Measurements from ENCODE around the gene JMJD7. TPM values are rescaled to one million over a fixed set of nuclear protein-coding genes. Genes with fewer than 3 reads are reported as not detected.

Gene JMJD7
- total RNA-seq, 1 donor: 1.4 TPM

DNA sequence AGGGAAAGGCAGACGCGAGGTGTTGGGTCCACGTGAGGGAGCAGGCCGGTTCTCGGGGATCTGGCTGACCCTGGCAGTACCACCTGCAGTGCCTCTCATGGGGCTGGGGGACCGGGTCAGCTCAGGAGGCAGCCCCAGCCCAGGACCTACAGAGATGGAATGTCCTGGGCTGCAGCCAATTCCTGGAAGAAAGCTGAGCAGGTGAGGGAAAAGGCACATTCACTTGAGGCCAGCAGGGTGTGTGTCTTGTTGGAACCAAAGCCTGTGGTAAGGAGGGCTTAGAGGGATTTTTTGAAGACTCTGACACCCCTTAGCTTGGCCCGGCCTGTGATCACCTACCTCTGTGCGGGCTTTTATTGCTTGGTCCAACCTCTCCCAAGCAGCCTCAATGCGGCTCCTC lies 26.6 kb downstream of the JMJD7 start:
- no peaks in the 10 kb centered on the region for H3K36me3 ChIP-seq (ENCODE audit: insufficient read depth, low read length)
- H4K20me1 ChIP-seq (ENCODE audit: insufficient read depth, low read length): no peaks in the 10 kb centered on the region
- no peak overlapping the region for H2AFZ ChIP-seq (ENCODE audit: low read length)
- TF ChIP-seq, protein P1, sequence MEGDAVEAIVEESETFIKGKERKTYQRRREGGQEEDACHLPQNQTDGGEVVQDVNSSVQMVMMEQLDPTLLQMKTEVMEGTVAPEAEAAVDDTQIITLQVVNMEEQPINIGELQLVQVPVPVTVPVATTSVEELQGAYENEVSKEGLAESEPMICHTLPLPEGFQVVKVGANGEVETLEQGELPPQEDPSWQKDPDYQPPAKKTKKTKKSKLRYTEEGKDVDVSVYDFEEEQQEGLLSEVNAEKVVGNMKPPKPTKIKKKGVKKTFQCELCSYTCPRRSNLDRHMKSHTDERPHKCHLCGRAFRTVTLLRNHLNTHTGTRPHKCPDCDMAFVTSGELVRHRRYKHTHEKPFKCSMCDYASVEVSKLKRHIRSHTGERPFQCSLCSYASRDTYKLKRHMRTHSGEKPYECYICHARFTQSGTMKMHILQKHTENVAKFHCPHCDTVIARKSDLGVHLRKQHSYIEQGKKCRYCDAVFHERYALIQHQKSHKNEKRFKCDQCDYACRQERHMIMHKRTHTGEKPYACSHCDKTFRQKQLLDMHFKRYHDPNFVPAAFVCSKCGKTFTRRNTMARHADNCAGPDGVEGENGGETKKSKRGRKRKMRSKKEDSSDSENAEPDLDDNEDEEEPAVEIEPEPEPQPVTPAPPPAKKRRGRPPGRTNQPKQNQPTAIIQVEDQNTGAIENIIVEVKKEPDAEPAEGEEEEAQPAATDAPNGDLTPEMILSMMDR (IDR thresholded peaks at IDR 0.05; ENCODE audit: extremely low read depth, low read depth, low read length): no peak
- DNase-seq (ENCODE audit: insufficient read length, low spot score, missing footprints): no peak
- H3K9me3 ChIP-seq (ENCODE audit: low read depth, low read length): no peaks in the 10 kb centered on the region
- no peak overlapping the region for H3K27ac ChIP-seq (ENCODE audit: low read depth, low read length)
- H3K4me3 ChIP-seq (ENCODE audit: insufficient read depth, low read length): no peak overlapping the region
- H3K27me3 ChIP-seq (ENCODE audit: insufficient read depth, low read length): peaks cover 24% of the 10 kb centered on the region
- no peaks in the 10 kb centered on the region for H3K4me1 ChIP-seq (ENCODE audit: insufficient read depth, low read length)
- H3K79me2 ChIP-seq (ENCODE audit: insufficient read depth, low read length): no peaks in the 10 kb centered on the region
- H3K4me2 ChIP-seq (ENCODE audit: insufficient read depth, low read length): no peak overlapping the region

DNA sequence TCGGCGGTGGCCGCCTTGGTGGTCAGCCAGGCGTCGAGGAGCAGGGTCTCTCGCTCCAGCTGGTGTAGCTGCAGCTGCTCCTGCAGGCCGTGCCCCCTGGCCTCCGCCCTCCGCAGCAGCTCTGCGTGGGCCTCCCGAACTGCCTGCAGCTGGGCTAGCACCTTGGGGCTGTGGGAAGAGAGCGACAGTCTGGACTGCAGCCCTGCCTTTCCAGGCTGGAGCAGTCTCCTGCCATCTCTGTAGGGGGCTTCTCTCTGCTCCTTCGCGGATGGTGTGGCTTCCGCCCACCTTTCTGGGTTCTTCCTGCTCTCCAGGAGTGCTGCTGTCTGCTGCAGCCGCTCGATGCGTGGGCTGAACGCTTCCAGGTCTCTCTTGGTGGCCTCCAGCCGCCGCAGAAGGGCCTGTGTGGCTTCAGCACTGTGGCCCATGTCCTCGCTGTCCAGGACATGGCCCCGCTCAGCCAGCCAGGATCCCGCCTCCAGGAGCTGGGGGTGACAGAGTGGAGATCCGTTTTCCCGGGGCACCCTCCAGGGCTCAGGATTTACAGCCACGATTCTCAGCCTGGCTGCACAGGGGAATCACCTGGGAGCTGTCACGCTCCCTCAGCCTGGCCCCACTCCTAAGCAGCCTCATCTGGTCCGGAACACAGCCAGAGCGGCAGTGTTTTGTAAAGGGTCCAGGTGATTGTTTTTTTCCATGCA lies 27.5 kb downstream of the JMJD7 start:
- Histone ChIP-seq H3K36me3 (ENCODE audit: insufficient read depth, low read length) (no peaks in the 10 kb centered on the region), H3K4me2 (ENCODE audit: insufficient read depth, low read length) (no peak overlapping the region), H2AFZ (ENCODE audit: low read length) (no peak overlapping the region), H3K27me3 (ENCODE audit: insufficient read depth, low read length) (peaks cover 24% of the 10 kb centered on the region), H3K27ac (ENCODE audit: low read depth, low read length) (no peak overlapping the region), H3K9me3 (ENCODE audit: low read depth, low read length) (no peaks in the 10 kb centered on the region), H3K79me2 (ENCODE audit: insufficient read depth, low read length) (no peaks in the 10 kb centered on the region), H3K4me3 (ENCODE audit: insufficient read depth, low read length) (no peak overlapping the region), H3K4me1 (ENCODE audit: insufficient read depth, low read length) (no peaks in the 10 kb centered on the region), H4K20me1 (ENCODE audit: insufficient read depth, low read length) (no peaks in the 10 kb centered on the region)
- TF ChIP-seq, protein P1 (IDR thresholded peaks at IDR 0.05; ENCODE audit: extremely low read depth, low read depth, low read length): no peak
- no peak for DNase-seq (ENCODE audit: insufficient read length, low spot score, missing footprints)

GRCh38 chr15:41856262-41856661 lies 28.4 kb downstream of the JMJD7 start:
- Histone ChIP-seq H3K4me1 (ENCODE audit: insufficient read depth, low read length) (no peaks in the 10 kb centered on the region), H3K9me3 (ENCODE audit: low read depth, low read length) (no peaks in the 10 kb centered on the region), H2AFZ (ENCODE audit: low read length) (no peak overlapping the region), H3K79me2 (ENCODE audit: insufficient read depth, low read length) (no peaks in the 10 kb centered on the region), H3K4me2 (ENCODE audit: insufficient read depth, low read length) (no peak overlapping the region), H3K27ac (ENCODE audit: low read depth, low read length) (no peak overlapping the region), H3K36me3 (ENCODE audit: insufficient read depth, low read length) (no peaks in the 10 kb centered on the region), H3K27me3 (ENCODE audit: insufficient read depth, low read length) (peaks cover 16% of the 10 kb centered on the region), H3K4me3 (ENCODE audit: insufficient read depth, low read length) (no peak overlapping the region), H4K20me1 (ENCODE audit: insufficient read depth, low read length) (no peaks in the 10 kb centered on the region)
- TF ChIP-seq, protein P1 (IDR thresholded peaks at IDR 0.05; ENCODE audit: extremely low read depth, low read depth, low read length): no peak
- no peak for DNase-seq (ENCODE audit: insufficient read length, low spot score, missing footprints)

GRCh38 chr15:41856716-41857115 lies 28.8 kb downstream of the JMJD7 start:
- peaks cover 13% of the 10 kb centered on the region for H3K27me3 ChIP-seq (ENCODE audit: insufficient read depth, low read length)
- no peak overlapping the region for H2AFZ ChIP-seq (ENCODE audit: low read length)
- no peaks in the 10 kb centered on the region for H3K4me1 ChIP-seq (ENCODE audit: insufficient read depth, low read length)
- H3K4me2 ChIP-seq (ENCODE audit: insufficient read depth, low read length): no peak overlapping the region
- TF ChIP-seq, protein P1 (IDR thresholded peaks at IDR 0.05; ENCODE audit: extremely low read depth, low read depth, low read length): no peak
- DNase-seq (ENCODE audit: insufficient read length, low spot score, missing footprints): no peak
- H3K9me3 ChIP-seq (ENCODE audit: low read depth, low read length): no peaks in the 10 kb centered on the region
- no peaks in the 10 kb centered on the region for H4K20me1 ChIP-seq (ENCODE audit: insufficient read depth, low read length)
- H3K36me3 ChIP-seq (ENCODE audit: insufficient read depth, low read length): no peaks in the 10 kb centered on the region
- no peaks in the 10 kb centered on the region for H3K79me2 ChIP-seq (ENCODE audit: insufficient read depth, low read length)
- H3K4me3 ChIP-seq (ENCODE audit: insufficient read depth, low read length): no peak overlapping the region
- no peak overlapping the region for H3K27ac ChIP-seq (ENCODE audit: low read depth, low read length)

All from osteoblast (primary cell).